Activated CD4-positive, CD25-positive, alpha-beta regulatory T cell treated with anti-CD3 and anti-CD28 coated beads, Interleukin-2, amount 50 U/mL, for 72 hours (primary cell): ENCODE measurements around the gene GFY.
A peak's percentile ranks its signal among the peaks of the same experiment; 100 is the strongest.

Source experiments
- DNase-seq: peaks from one replicate; pipeline ENCODE4 v3.0.0; 2021

Gene GFY

DNA sequence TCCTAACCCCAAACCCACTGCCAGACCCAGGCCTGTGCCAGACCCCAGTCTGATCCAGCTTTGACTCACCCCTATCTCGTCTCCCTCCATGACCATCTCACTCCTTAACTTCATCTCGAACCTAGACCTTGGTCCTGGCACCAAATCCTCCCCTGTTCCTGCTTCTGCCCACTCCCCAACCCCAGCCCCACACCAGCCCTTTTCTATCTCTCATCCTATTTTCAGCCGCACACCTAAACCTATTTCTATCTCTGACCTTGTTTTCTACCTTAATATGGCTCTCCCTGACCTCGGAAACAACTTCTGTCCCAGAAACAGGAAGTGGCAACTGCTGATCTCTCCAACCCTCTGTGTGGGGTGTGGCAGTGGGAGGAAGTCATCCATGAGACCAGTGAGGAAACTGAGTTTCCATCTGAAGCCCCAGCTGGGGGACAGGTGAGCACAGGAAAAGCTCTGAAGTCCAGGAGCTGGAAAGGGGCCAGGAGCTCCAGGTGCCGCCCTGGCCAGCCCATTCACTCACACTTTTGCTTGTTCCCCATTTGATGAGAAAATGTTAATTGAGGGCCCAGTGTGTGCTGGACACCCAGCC lies 15.7 kb upstream of the GFY start:
- no peak for DNase-seq

DNA sequence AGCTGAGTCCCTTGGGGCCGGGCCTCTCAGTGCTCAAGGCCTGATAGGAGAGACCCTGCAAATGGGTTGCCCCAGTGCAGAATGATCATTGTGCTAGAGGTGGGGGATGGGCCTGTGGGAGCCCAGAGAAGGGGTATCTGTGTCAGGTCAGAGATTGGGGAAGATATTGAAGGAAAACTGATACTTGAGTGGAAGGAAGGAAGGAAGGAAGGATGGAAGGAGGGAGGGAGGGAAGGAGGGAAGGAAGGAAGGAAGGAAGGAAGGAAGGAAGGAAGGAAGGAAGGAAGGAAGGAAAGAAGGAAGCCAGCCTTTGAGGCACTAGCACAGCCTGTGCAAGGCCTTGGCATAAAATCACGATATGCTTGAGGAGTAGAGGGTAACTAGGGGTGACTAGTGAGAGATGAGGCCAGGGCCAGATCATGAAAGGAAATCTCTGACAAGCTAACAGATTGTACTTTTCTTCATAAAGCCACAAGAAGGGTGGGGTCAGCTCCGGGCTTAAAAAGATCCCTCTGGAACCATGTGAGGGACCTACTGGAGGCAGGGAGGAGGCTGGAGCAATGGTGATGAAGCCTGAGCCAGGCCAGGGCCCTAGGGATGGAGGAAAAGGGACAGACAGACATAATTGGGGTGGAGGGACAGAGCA lies 13.4 kb upstream of the GFY start:
- DNase-seq: no peak

DNA sequence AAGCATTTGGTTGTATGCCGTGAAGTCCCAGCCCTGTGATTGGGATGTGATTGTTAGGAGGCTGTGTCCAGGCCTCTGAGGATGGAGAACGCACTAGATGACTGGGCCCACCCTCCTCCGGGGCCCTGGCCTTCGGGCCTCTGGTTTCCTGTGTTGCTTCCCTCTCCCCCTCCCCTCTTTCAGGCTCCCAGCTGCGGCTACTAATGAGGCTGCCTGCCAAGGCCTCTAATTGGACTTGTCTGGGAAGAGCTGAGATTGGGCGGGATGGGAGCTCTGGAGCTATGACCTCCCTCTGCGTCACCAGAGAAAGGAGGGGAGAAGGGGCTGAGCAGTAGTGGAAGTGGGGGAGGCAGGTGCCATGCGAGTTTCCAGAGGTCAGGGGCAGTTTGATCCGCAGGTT lies 11.8 kb upstream of the GFY start:
- DNase-seq: no peak

DNA sequence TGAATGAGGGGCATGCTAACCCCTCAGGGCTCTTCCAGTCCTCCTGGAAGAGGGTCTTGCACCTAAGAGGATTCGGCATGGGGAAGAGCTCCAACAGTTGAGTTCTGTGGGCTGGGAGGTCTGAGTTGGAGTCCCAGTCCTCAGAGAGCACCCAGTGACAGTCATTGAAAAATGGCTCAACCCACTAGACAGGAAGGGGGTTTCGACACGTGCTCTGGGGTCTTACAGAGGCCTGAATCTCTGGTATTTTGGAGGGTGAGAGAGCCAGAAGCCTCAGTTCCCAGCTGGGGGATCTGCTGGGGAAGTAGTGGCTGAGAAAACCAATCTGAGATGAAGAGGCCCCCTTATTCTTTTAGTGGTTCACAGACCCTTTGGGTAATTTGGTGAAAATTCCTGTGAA lies 10.9 kb upstream of the GFY start:
- no peak for DNase-seq

DNA sequence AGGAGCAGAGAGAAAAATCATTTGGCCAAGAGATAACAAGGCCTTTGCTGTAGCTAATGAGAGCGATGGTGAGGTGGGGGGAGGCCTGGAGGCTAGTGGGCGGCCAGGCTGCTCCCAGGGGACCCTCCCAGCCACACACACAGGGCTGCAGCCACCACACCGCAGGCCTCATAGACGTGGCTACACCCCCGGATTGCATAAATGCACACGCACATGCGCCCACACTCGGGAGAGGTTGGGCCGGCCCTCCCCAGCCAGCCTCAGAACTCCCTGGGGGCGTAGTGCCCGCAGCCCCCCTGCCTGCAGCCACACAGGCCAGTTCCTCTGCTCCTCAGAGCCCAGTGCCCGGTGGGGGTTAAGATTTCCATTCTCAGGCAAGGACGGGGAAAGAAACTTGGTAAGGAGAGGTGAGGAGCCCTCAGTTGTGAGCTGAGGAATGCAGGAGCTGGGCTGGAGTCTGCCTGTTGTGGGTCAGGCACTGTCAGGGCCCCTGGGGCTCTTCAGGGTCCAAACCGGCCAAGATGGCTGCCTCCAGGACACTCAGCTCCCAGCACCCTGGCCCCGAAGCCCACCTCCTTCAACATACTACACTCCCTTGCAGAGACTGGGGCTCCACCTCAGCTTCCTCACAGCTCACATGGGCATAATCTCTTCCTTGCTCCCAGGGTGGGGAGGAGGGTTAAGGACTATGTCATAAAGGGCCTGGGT lies 9.9 kb upstream of the GFY start:
- DNase-seq: no peak

DNA sequence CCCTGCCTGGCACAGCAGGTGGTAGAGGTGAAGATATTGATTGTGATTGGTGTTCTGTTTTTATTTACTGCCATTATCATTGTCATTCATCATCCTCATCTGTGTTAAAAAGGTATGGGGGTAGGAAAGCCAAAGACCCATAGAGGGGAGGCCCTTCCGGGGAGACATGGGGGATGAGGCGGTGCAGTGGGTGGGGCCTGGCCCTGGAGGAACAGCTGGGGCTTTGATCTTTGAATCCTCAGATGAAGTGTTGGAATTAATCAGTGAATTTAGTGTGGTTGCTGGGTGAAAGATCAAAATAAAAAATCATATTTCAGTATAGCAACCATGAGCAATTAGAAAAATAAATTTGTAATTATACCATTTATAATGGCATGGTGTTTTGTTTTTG lies 9.4 kb upstream of the GFY start:
- no peak for DNase-seq

DNA sequence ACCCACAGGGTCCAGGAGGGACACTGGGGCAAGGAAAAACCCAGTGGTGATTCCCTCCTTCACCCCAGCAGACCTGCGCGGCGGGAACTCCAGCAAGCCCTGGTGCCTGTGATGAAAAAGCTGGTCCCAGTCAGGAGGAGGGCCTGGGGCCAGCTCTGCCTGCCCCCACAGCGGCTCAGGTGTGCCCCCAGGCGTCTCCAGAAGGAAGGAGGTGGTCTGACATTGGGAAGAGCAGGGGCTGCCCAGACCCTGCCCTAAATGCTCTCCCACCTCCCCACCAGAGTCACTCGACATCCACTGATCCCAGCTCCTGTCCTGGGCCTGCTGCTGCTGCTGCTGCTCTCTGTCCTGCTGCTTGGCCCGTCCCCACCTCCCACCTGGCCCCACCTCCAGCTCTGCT lies 8.1 kb upstream of the GFY start:
- no peak for DNase-seq

DNA sequence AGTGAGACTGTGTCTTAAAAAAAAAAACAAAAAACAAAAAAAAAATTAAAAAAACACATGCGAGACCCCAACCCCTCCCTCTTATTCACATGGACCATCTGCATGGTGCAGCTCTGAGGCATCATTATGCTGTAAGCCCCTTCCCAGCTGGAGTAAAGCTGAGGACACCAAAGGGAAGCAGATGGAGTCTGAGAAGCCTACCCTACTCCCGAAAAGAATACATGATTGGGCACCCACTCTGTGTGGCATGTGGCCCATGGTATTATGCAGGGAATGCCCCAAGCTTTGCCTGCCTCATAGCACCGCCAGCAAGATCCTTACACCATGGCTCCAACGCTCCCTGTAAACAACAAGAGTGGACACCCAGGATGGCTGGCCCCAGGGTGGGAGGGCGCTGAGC lies 6.7 kb upstream of the GFY start:
- DNase-seq: no peak

DNA sequence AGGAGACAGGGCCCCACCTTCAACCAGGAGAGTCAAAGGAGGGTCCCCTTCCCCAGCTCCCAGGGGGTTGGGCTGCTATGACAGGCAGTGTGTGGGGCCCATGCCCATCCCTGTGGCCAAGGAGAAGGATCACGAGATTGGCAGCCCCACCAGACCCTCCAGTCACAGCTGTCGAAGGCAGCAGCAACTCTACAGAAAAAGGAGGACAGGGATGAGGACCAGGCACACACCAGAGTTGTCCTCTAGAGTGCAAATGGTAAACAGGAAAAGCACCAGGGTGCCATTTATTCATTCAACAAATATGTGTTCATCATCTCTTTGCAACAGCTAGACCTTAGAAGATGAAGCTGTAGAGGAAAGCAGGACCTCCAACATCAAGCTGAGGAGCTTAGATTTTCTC lies 6.0 kb upstream of the GFY start:
- DNase-seq: no peak

DNA sequence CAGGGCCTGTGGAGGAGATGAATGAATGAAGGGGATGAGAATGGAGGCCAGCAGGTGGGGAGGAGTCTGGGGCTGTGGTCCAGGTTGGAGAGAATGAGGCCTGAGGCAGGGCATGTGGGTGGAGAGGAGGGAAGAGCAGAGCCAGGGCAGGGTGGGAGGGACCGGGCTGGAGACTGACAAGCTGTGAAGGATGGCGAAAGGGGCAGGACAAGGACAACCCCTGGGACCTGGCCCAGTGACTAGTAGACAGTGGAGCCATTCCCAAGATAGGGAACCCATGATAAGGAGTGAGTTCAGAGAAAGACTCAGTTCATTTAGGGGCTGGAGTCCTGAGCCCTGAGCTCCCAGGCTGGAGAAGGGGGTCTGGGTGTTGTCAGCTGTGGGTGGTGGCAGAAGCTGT lies 5.0 kb upstream of the GFY start:
- no peak for DNase-seq

DNA sequence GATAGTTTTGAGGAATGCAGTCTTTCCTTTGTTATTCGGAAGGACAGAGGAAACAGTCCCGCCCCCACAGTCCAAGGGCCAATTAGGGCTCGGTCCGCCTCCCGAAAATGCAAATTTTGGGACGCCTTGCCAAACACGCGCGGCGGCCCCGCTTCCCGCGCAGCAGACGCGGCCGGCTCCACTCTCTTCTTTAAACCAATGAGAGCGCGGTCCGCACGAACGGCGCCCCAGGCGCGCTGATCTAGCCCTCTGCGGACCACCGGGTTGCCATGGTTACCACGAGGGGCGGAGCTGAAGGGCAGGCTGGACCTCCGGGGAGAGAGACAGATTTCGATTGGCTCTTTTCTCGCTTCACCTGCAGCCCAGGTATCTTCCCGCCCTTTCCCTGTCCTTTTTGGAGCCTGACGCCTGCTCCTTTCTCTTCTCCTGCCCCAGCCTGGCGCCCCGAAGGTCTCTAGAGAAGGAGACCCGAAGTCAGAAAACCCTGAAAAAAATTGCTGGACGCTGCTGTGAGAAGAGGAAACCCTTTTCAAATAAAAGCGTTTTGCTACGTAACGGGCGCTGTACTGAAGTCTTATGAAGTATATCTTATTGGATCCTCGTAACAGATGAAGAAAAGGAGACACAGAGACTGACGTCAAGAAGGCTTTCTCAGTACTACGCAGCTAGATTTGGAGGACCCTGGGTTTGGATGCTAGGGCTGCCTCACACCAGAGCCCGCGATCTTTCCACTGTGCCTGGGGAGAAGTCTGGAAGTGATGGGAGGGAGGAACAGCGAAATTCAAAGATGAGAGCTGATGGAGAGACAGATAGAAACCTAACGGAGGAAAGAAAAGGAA lies 3.9 kb upstream of the GFY start:
- no peak for DNase-seq

DNA sequence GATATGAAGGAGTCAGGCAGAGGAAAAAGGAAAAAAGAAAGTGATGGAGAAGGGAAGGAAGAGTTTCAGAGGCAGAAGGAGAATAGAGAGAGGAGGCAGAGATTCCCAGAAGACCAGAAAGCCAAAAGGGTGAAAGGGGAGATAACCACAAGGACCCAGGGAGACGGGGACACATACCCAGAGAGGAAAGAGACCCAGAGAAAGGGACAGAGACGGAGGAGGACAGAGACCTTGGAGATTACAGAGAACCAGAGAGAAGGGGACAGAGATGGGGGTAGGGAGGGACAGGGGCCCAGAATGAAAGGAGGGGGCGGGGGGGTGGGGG lies 3.3 kb upstream of the GFY start:
- no peak for DNase-seq

DNA sequence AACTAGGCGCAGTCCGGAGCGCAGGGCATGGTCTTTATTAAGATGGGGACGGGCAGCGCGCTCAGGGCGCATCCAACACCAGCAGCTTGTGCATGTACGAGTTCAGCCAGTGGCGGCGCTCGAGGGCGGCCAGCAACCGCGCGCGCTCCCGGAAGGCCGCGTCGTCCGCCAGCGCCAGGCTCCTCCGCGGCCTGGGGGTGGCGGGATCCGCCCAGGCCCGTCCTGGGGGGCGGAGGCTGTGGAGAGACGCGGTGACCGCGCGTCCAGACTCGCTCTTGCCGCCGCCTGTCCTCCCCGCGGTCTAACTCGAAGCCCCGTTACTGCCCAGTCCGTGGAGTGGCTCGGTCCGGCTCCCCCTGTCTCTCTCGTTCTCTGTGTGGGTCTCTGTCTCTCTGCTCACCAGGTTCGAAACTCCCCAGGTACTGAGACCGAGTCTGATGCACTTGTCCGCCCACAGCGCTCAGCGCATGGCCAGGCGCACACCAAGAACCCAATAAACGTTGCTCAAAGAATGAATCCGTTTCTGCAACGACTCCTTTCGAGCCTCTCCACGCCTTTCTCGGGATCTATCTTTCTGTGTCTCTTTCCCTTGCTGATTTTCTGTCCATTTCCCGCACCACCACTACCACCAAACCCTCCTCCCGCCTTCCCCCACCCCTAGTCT lies 2.6 kb upstream of the GFY start:
- peak; percentile 65 for DNase-seq

DNA sequence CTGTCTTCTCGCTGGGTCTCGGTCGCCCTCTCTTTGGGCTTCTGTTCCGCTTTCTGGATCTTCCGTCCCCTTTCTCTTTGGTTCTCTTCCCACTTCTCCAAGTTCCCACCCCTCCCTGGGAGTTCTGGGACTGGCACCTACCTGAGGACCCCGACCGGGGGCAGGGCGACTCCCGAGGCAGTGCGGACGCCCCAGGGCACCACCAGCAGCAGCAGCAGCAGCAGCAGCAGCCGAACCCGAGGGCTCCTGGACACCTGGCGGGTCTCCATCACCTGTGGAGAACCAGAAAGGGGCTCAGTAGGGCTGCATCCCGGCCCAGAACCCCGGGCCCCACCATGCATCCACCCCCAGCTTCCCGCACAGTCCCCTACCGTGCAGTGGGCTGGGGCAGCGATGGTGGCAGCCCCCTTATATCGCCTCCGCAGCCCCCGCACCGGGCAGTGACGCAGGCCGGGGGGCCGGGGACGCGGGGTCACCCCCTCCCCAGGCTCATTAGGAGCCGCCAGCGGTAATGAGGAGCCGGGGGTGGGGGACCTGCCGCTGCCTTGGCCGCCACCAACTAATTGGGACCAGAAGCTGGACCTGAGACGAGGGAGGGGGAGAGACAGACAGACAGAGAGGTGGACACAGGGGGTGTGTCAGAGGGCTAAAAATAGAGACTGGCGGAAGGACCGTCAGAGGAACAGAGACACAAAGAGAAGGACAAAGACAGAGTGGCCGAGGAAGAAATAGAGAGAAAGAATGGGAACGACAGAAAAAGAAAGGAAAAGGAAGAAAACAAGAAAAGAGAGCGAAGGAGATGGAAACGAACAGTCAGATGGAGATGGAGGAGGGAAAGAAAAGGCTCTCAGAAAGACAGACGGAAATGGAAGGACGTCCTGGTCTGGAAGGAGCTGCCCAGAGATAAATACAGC lies 1.9 kb upstream of the GFY start, which contains the start of gene PTH2:
PTH2 (minus strand) TSS at position 371 of the 914 bp plus-strand sequence; CDS start at position 269, 102 bp downstream.
- no peak for DNase-seq

DNA sequence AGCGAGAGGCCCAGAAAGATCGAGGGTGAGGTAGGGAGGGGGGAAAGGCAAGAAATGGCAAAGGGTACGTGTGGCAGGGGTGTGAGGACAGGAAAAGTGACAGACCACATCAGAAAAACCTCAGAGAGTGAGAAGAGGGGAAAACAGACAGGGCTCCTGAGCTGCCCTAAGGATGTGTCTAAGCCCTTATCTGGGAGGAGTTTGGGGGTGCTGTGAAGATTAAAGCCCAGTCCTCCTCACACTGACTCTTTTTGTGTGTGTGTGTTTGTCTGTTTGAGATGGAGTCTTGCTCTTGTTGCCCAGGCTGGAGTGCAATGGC lies 1.2 kb upstream of the GFY start:
- no peak for DNase-seq

DNA sequence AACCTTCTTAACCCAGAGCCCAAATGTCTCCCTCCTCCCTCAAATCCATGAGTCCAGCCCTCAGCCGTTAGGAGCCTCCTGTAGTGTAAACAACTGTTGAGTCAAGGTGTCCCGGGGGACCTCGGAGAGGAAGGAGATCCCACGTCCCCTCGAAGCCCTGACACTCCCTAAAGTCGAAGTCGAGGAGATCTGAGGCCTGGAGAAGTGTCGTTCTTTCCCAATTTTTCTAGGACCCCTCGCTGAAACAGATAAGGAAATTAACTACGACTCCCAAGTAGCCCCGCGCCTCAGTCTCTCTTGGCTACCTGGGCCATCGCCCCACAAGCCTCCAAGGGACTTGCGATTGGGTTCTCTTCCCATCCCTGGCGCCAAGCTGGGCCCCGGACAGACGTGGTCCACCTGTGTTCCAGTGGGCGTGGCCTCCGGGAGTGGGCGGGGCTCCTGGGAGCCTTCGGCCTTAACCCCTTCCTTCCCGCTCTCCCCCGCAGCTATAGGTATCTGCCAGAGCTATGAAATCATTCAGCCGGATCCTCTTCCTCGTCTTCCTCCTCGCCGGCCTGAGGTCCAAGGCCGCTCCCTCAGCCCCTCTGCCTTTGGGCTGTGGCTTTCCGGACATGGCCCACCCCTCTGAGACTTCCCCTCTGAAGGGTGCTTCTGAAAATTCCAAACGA lies 869 bp downstream of the GFY start:
- no peak for DNase-seq

DNA sequence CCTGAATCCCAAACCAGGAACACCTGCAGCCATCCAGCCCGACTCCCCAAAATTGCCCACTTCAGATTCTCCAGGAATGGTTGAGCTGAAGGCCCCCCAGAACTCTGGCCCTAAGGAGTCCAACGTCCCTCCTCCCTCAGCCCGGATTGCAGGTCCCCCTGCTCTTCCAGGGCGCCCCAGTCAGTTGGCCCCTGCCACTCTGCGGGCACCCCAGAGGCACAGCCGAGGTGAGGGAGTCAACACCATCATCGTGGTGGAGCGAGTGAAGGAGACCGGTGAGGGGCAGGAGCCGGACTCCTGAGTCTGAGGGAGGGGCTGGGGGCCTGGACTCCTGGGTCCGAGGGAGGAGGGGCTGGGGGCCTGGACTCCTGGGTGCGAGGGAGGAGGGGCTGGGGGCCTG lies 2.2 kb downstream of the GFY start:
- no peak for DNase-seq

DNA sequence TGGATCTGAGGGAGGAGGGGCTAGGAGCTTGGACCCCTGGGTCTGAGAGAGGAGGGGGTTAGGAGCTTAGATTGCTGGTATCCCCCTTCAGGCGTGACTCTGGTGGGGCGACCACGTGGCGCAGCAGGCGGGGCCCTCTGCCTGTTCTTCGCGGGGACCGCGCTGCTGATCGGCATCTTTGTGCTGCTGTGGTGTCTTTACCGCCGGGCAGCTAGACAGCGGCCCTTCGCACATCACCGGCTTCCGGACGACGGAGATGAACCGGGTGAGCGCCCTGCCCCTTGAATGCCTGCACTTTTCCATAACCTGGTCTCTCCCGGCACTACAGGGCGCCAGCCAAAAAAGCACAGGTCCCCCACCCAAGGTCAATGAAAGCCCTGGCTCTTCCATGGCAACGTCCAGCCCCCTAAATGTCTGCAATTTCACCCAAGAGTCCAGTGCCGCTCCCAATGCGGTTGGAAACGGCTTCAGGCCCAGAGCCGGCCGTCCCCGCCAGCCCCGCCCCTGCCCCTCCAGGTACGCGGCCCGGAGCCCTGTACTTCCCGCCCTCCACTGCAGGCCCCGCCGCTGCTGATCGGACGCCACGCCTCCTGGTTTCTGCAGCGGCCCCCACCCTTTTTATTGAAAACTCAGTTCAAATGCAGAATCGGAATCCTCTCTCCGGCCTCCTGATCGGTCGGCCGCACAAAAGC lies 2.8 kb downstream of the GFY start:
- DNase-seq: no peak

DNA sequence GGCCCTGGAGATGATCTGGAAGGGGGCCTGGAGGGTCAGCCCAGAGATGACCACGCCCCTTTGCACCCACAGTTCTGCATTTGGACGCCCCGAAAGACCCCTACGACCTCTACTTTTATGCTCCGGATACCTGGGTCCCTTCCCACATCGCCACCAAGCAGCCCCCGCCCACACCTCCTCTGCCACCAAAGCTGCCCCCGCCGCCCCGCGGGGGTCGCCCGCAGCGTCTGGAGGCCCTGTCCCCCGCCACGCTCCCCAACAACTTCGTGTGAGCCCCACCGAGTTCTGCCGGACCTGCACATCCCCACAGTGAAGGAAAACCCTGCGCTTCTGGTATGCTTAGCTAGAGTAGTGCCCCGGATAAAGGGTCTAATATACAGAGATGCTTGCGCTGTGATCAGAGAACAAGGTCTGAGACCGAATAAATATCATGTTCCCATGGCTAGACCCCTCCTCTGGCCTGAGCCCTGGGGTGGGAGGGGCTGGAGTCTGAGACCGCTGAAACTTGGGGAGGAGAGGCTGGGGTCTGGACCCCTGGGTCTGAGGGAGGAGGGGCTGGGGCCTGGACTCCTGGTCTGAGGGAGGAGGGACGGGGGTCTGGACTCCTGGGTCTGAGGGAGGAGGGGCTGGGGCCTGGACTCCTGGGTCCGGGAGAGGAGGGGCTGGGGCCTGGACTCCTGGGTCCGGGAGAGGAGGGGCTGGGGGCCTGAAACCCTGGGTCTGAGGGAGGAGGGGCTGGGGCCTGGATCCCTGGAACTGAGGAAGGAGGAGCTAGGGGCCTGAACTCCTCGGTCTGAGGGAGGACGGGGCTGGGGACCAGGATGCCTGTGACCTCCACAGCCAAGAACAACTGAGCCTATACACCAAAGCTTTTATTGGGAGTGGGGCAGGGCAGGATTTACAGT lies 3.6 kb downstream of the GFY start:
- DNase-seq: no peak

DNA sequence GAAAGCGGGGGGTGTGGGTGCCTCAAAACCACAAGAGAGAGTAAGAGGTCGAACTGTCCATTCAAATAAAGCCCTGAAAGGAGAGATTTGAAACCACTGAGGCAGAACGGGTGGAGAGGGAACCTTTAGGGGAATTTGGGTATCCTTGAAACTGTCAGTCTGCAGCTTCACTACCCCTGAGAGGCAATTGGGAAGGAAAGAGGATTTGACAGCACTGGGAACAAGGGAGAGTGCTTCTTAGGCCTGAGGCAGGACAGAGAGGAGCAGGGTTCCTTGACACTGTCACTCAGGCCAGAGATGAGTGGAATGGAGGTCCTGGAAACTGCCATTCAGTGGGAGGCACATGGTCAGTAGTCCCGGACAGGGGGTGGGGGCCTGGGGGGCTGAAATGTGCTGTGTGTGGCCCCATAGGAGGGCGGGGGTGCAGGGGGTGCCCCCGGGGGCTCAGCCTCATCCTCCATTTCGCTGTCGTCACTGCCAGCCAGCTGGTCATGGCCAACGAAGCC lies 5.0 kb downstream of the GFY start:
- no peak for DNase-seq
